H9 (cell line): Measurements from ENCODE around the gene TMEM109. TPM values are rescaled to one million over a fixed set of nuclear protein-coding genes. Genes with fewer than 3 reads are reported as not detected.
A peak's percentile ranks its signal among the peaks of the same experiment; 100 is the strongest.

Experiments used
- DNase-seq: peaks from one replicate; pipeline ENCODE4 v3.0.0-alpha.2; 2017
- H2AFZ ChIP-seq: one replicate; pipeline ENCODE4 v1.6.1; 2013; ENCODE audit warnings: mild to moderate bottlenecking, low read length, control low read depth, moderate library complexity
- H2AK5ac ChIP-seq: 2 replicates; pipeline ENCODE4 v1.6.1; 2013; ENCODE audit warnings: low read length, control low read depth, mixed read lengths; ENCODE audit not compliant: insufficient read length
- H2BK120ac ChIP-seq: one replicate; pipeline ENCODE4 v1.6.1; 2013; ENCODE audit warnings: low read depth, mild to moderate bottlenecking, low read length, control low read depth, inconsistent platforms; ENCODE audit not compliant: poor library complexity, severe bottlenecking
- H2BK12ac ChIP-seq: 2 replicates; pipeline ENCODE4 v1.6.1; 2013; ENCODE audit warnings: low read length, control low read depth, mixed read lengths, low read depth; ENCODE audit not compliant: insufficient read length
- H2BK15ac ChIP-seq: 2 replicates; pipeline ENCODE4 v1.6.1; 2013; ENCODE audit warnings: low read depth, low read length, control low read depth
- H2BK20ac ChIP-seq: one replicate; pipeline ENCODE4 v1.6.1; 2013; ENCODE audit warnings: low read depth, mild to moderate bottlenecking, low read length, control low read depth, inconsistent platforms; ENCODE audit not compliant: poor library complexity, severe bottlenecking
- H2BK5ac ChIP-seq: 2 replicates; pipeline ENCODE4 v1.6.1; 2013; ENCODE audit warnings: low read length, control low read depth, mixed read lengths; ENCODE audit not compliant: insufficient read length
- H3K14ac ChIP-seq: 2 replicates; pipeline ENCODE4 v1.6.1; 2013; ENCODE audit warnings: low read length, control low read depth; ENCODE audit not compliant: insufficient read depth
- H3K18ac ChIP-seq: 2 replicates; pipeline ENCODE4 v1.6.1; 2013; ENCODE audit warnings: low read depth, mild to moderate bottlenecking, mixed read lengths, low read length, control low read depth; ENCODE audit not compliant: insufficient read length
- H3K23ac ChIP-seq: 2 replicates; pipeline ENCODE4 v1.6.1; 2013; ENCODE audit warnings: low read length, control low read depth, mixed read lengths, low read depth; ENCODE audit not compliant: insufficient read length
- H3K23me2 ChIP-seq: 2 replicates; pipeline ENCODE4 v1.6.1; 2013; ENCODE audit warnings: low read depth, mild to moderate bottlenecking, mixed read lengths, low read length, control low read depth; ENCODE audit not compliant: insufficient read length, poor library complexity, severe bottlenecking
- H3K27ac ChIP-seq: 2 replicates; pipeline ENCODE4 v1.5.1; 2013; ENCODE audit warnings: low read length, control low read depth, mixed read lengths, low read depth; ENCODE audit not compliant: insufficient read length
- H3K27me3 ChIP-seq: 2 replicates; pipeline ENCODE4 v1.6.1; 2013; ENCODE audit warnings: low read length, control low read depth, inconsistent platforms; ENCODE audit not compliant: insufficient read depth
- H3K4ac ChIP-seq: 2 replicates; pipeline ENCODE4 v1.6.1; 2013; ENCODE audit warnings: low read depth, mild to moderate bottlenecking, control low read depth, inconsistent platforms, low read length, moderate library complexity
- H3K4me1 ChIP-seq: 2 replicates; pipeline ENCODE4 v1.6.1; 2013; ENCODE audit warnings: low read length, control low read depth, inconsistent platforms; ENCODE audit not compliant: insufficient read depth
- H3K4me2 ChIP-seq: 2 replicates; pipeline ENCODE4 v1.6.1; 2013; ENCODE audit warnings: low read length, control low read depth, mixed read lengths; ENCODE audit not compliant: insufficient read length, insufficient read depth
- H3K56ac ChIP-seq: 2 replicates; pipeline ENCODE4 v1.6.1; 2013; ENCODE audit warnings: low read depth, mild to moderate bottlenecking, mixed read lengths, low read length, control low read depth; ENCODE audit not compliant: insufficient read length
- H3K79me1 ChIP-seq: 2 replicates; pipeline ENCODE4 v1.6.1; 2013; ENCODE audit warnings: low read depth, mild to moderate bottlenecking, moderate library complexity, low read length, control low read depth, inconsistent platforms; ENCODE audit not compliant: insufficient read depth, poor library complexity, severe bottlenecking
- H3K79me2 ChIP-seq: 2 replicates; pipeline ENCODE4 v1.6.1; 2013; ENCODE audit warnings: low read length, control low read depth, inconsistent platforms; ENCODE audit not compliant: insufficient read depth
- H3K9ac ChIP-seq: 2 replicates; pipeline ENCODE4 v1.6.1; 2013; ENCODE audit warnings: low read length, control low read depth, mixed read lengths; ENCODE audit not compliant: insufficient read length; ENCODE audit errors: extremely low read depth
- H3K9me3 ChIP-seq: one replicate; pipeline ENCODE4 v1.6.1; 2013; ENCODE audit warnings: low read depth, low read length, inconsistent platforms; ENCODE audit not compliant: control insufficient read depth
- H3T11ph ChIP-seq: one replicate; pipeline ENCODE4 v1.6.1; 2013; ENCODE audit warnings: mild to moderate bottlenecking, low read length, control low read depth, inconsistent platforms
- H4K20me1 ChIP-seq: one replicate; pipeline ENCODE4 v1.6.1; 2013; ENCODE audit not compliant: control insufficient read depth, insufficient read length, insufficient read depth
- H4K5ac ChIP-seq: 2 replicates; pipeline ENCODE4 v1.6.1; 2013; ENCODE audit warnings: low read depth, mild to moderate bottlenecking, mixed read lengths, low read length, control low read depth; ENCODE audit not compliant: insufficient read length
- H4K8ac ChIP-seq: replicated peaks from 2 replicates; pipeline ENCODE4 v1.6.1; 2013; ENCODE audit warnings: low read length, control low read depth, mixed read lengths, low read depth; ENCODE audit not compliant: insufficient read length
- H4K91ac ChIP-seq: 2 replicates; pipeline ENCODE4 v1.6.1; 2013; ENCODE audit warnings: low read depth, mild to moderate bottlenecking, moderate library complexity, mixed read lengths, low read length, control low read depth; ENCODE audit not compliant: insufficient read length
- H3K27ac Mint-ChIP-seq, 3 experiments: 2 replicates in 2 of 3; 3 replicates in 1 of 3; pipeline ENCODE4 v1.8.0; 2020 to 2021; ENCODE audit warnings: mixed read lengths in 3 of 3, mild to moderate bottlenecking in 1 of 3, moderate library complexity in 1 of 3
- H3K27me3 Mint-ChIP-seq: 2 replicates; pipeline ENCODE4 v1.8.0; 2021; ENCODE audit warnings: low read depth, mild to moderate bottlenecking, moderate library complexity, mixed read lengths
- H3K36me3 Mint-ChIP-seq, 3 experiments: 2 replicates in 2 of 3; 3 replicates in 1 of 3; pipeline ENCODE4 v1.8.0; 2020 to 2021; ENCODE audit warnings: low read depth in 3 of 3, mixed read lengths in 3 of 3; ENCODE audit not compliant: insufficient read depth in 1 of 3
- H3K4me1 Mint-ChIP-seq, 2 experiments: 2 replicates each; pipeline ENCODE4 v1.8.0; 2020; ENCODE audit warnings: mixed read lengths in 2 of 2
- H3K4me3 Mint-ChIP-seq, 2 experiments: 2 replicates in 1 of 2; 3 replicates in 1 of 2; pipeline ENCODE4 v1.8.0; 2020 to 2021; ENCODE audit warnings: mild to moderate bottlenecking in 2 of 2, mixed read lengths in 2 of 2, moderate library complexity in 1 of 2
- H3K9me3 Mint-ChIP-seq, 2 experiments: 2 replicates in 1 of 2; 3 replicates in 1 of 2; pipeline ENCODE4 v1.8.0; 2020; ENCODE audit warnings: mild to moderate bottlenecking in 2 of 2, mixed read lengths in 2 of 2, moderate library complexity in 1 of 2
- WGBS: extraction: QIAGEN DNeasy Blood & Tissue Kit; methylation state at CpG from one replicate; pipeline ENCODE4 v1.1.7; 2013; ENCODE audit warnings: missing lambda C conversion rate, low lambda C conversion rate, mixed read lengths; ENCODE audit not compliant: insufficient read length; ENCODE audit errors: extremely low coverage; 5-methylcytosine and 5-hydroxymethylcytosine counted together
- total RNA-seq: library from RNA; stranded (reverse); gene quantifications from 2 replicates; pipeline ENCODE4 v1.2.1, GENCODE V29; 2021
- TF ChIP-seq, protein P1 (sequence below): fragments of 200-600 bp; sonication (generic); conservative IDR thresholded peaks from 3 replicates; pipeline ENCODE4 v1.8.0; 2021; ENCODE audit warnings: antibody characterized with exemption, mild to moderate bottlenecking

The TMEM109 gene
- total RNA-seq, 1 experiment from 2014 or later = 38.0 TPM

DNA sequence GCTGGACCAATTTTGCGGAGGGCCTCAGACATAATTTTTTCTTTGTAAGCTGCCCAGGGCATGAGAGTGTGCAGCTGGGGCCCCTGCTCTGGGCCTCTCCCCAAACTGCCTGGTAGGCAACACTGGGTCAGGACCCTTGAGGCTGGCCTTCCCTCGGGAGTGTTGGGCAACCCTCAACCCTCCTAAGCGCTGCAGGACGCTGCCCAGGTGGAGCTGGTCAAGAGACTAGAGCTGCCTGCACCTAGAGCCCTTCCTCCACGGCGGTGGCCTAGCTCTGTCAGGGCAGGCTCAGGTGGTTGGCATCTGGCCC is 9.8 kb downstream of the TMEM109 start:
- no CpG with 5 or more reads among the region's 6 CpGs for whole genome bisulfite sequencing
- H2AK5ac ChIP-seq = no peak overlapping the region
- no peak overlapping the region for H4K8ac ChIP-seq
- Mint-ChIP-seq H3K27ac (no peak overlapping the region), H3K4me3 (peak overlapping the region; percentile 78 to 93; a peak in 4 of 5 replicates), H3K4me1 (peaks cover 16 to 21% of the 10 kb centered on the region in 2 experiments), H3K9me3 (no peaks in the 10 kb centered on the region), H3K36me3 (peaks cover 26 to 51% (median 46%) of the 10 kb centered on the region in 3 experiments; a peak in 6 of 7 replicates), H3K27me3 (peaks cover 7% of the 10 kb centered on the region)
- no peak overlapping the region for H3K56ac ChIP-seq
- no peaks in the 10 kb centered on the region for H3K27me3 ChIP-seq
- H2BK5ac ChIP-seq = no peak overlapping the region
- no peak overlapping the region for H3K18ac ChIP-seq
- H4K5ac ChIP-seq = no peak overlapping the region
- H2BK20ac ChIP-seq = no peak overlapping the region
- peak overlapping the region; percentile 91 for H3K4me2 ChIP-seq
- H3K27ac ChIP-seq = no peak overlapping the region
- peaks cover 10% of the 10 kb centered on the region for H3K23me2 ChIP-seq
- no peak overlapping the region for H3T11ph ChIP-seq
- H4K20me1 ChIP-seq = no peaks in the 10 kb centered on the region
- H2BK15ac ChIP-seq = no peak overlapping the region
- no peak overlapping the region for H2BK12ac ChIP-seq
- H3K79me1 ChIP-seq = no peaks in the 10 kb centered on the region
- TF ChIP-seq, protein P1, sequence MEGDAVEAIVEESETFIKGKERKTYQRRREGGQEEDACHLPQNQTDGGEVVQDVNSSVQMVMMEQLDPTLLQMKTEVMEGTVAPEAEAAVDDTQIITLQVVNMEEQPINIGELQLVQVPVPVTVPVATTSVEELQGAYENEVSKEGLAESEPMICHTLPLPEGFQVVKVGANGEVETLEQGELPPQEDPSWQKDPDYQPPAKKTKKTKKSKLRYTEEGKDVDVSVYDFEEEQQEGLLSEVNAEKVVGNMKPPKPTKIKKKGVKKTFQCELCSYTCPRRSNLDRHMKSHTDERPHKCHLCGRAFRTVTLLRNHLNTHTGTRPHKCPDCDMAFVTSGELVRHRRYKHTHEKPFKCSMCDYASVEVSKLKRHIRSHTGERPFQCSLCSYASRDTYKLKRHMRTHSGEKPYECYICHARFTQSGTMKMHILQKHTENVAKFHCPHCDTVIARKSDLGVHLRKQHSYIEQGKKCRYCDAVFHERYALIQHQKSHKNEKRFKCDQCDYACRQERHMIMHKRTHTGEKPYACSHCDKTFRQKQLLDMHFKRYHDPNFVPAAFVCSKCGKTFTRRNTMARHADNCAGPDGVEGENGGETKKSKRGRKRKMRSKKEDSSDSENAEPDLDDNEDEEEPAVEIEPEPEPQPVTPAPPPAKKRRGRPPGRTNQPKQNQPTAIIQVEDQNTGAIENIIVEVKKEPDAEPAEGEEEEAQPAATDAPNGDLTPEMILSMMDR = no peak
- no peaks in the 10 kb centered on the region for H3K79me2 ChIP-seq
- DNase-seq = no peak
- H3K4ac ChIP-seq = no peak overlapping the region
- H3K9me3 ChIP-seq = no peaks in the 10 kb centered on the region
- no peak overlapping the region for H2BK120ac ChIP-seq
- no peak overlapping the region for H2AFZ ChIP-seq
- H3K9ac ChIP-seq = no peak overlapping the region
- no peak overlapping the region for H3K14ac ChIP-seq
- H3K4me1 ChIP-seq = peaks cover 2% of the 10 kb centered on the region
- H3K23ac ChIP-seq = no peak overlapping the region
- H4K91ac ChIP-seq = no peak overlapping the region
